ENCODE data around the gene RBM47.

- no peak for TF ChIP-seq CTCF (conservative IDR thresholded peaks at IDR 0.05)
- no peak for TF ChIP-seq EZH2 (IDR thresholded peaks at IDR 0.05; ENCODE audit: low read depth)
These were observed 2.4 kb upstream of the RBM47 start for GRCh38 chr4:40632080-40632479.
